NCI-H128 (cell line): ENCODE results near the gene DOCK4.

Experiments
- DNase-seq: peaks from one replicate; lab custom pipeline; 2025; ENCODE audit not compliant: unreplicated experiment; lab: John Stamatoyannopoulos, UW

The DOCK4 gene

DNA sequence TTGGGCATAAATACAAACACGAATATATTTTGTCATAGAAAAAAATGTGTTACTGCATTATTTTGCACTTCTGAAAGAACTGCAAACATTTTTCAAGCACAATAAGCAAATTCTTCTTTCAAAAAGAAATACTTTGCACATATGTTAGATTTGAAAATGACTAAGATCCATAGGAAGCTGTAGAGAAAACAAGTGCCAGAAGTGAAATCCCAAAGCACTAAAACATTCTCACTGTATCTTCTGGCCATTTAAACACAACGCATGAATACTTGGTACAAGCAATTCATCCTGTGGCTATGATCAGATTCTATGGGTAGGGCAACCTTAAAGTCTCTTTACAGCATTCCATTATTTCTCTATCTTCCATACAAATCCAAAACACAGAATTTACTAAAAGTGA is 418.5 kb downstream of the DOCK4 start:
- no peak for DNase-seq

DNA sequence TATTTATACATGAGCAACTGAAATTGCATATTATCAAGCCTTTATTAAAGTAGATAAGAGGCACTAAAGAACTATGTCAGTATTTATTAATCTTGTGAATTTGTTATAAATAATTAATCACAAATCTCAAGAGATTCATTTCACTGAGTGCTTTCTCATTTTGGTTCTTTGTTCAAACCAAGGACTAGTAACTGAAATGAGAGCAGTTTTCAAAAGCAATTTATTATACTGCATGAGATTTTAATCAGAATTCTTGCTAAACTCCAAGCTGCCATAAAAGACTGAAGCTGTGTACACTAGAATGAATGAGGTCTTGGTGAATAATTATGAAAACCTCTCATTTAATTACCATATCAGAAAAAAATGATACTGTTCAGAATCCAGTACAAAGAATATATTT is 419.1 kb downstream of the DOCK4 start:
- DNase-seq: no peak

DNA sequence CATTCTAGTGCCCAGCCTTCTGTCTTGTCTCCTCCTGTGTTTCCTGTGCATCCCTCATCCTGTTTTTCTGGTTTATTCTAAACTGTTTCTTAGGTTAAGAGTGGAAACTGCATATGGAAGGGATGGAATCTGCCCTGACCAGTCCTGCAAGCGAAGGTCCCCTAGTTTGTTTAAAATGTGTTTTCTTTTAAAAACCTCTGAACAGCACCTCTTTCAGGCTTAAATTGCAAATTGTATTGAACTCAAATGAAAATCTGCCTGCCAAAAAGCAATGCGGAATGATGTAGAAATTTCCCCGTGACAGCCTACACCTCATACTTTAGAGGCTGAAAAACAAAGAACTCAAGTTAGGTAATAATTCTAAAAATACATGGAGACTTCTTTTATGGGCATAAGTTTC is 421.1 kb downstream of the DOCK4 start:
- no peak for DNase-seq

DNA sequence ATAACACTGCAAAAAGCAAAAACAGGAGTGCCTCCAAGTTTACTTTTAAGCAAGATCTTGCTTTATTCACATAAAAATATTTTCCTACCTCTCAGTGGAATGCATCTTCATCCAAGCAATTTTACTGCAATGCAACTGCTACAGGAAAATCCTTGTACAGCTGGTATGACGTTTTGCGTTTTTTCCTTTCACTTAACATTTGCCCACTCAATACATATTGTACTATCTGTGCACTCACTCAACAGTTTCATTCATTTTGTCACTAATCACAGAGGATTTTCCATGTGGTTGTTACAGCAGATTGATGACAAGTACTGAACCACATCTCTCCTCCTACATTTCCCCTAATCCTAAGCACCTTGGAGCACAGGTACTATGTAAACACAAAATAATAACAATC is 421.9 kb downstream of the DOCK4 start:
- DNase-seq: no peak

DNA sequence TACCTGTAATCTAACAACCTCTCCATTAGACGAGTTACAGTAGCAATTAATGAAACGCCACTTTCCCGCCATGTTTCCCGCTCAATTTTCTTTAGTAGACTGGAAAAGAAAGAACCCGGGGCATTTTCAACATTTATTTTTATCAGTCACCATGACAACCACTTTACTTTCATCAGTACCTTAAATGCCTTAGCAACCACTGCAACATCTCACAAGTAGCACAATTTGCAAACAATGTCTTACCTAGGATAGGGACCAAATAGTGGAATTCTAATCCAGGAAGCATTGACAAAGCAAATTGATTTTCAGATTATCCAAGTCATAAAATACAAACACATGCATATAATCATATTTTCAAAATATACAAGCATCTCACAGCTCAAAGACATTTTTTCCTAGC is 422.3 kb downstream of the DOCK4 start:
- DNase-seq: no peak

DNA sequence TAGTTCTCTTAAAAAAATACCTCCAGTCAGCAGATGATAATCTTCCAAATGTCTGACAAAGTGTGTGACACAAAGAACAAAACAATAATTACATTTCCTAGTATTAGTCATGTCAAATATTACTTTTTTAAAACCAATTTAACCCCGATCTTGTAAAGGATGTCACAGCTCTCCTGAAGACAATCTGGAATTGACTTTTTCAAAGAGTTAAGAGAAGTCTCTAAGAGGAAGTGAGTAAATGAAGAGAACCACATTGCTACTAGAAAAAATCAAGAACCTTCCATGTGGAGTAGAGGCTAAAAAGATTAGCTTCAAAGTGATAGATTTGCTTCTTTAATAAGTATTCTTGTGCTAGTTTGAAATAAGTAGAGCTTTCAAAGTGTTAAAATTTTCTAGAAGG is 425.7 kb downstream of the DOCK4 start:
- no peak for DNase-seq

DNA sequence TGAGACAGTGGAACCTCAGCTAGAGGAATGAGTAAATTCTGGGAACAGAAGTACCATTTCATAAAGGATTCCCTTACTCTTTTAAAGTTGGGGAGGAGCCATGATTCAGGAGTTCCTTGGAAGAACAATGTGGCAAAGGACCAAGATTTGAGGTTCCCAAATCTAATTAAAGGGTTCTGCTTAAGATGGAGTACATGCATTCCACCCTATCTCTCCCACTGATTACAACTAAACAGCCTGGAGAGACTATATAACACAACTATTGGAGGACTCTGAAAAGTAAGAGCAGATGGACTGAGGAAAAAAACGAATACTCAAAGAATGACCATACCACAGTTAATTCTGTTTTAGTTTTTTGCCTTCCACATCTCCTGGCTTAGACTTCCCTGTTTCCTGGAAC is 431.0 kb downstream of the DOCK4 start:
- no peak for DNase-seq

DNA sequence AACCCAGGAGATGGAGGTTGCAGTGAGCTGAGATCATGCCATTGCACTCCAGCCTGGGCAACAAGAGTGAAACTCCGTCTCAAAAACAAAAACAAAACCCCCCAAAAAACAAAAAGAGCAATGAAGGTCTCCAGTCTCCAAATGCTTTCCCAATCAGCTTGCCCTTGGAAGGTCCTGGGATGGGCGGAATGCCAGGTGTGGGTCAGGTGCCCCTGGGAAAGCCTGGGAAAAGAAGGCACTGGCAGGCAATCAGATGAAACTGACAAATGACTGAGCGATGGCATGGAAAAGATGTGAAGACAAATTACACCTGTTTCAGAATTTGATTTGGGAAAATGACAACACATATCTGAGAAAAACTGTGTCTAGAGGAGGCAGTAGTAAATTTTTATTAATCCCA is 433.5 kb downstream of the DOCK4 start:
- DNase-seq: no peak

DNA sequence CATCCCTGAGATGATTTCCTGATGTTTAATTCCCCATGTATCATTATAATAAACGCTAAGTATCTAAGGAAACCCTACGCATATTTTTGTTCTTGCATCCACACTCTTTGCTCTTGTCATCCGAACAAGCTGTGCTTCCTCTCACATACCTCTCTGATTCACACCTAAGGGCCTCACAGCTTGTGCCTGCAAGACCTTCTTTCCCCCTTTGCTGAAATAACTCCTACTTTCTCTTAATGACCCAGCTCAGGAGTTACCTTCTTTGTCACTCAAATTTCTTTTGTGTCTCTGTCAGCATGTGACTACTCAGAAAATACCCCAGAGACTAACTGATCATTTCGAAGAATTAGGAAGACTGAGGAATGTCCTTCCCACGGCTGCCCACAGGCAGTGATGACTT is 434.6 kb downstream of the DOCK4 start:
- DNase-seq: no peak

DNA sequence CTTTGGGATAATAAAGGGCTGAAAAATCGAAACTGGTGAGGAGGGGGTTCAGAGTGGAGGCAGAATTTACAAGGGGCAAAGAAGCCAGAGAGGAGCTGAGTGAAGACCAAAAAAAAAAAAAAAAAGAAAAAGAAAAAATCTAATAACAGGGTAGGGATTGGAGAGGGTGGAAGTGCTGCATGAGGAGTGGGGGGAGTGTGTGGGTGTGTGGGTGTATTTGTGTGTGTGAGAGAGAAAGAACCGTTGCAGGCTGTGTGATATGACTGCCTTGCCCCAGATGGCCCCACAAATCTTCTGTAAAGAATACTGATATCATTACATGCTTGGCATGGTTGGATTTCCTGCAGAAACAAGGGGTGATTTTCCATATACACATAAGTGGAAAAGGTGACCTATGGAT is 436.1 kb downstream of the DOCK4 start:
- DNase-seq: no peak

DNA sequence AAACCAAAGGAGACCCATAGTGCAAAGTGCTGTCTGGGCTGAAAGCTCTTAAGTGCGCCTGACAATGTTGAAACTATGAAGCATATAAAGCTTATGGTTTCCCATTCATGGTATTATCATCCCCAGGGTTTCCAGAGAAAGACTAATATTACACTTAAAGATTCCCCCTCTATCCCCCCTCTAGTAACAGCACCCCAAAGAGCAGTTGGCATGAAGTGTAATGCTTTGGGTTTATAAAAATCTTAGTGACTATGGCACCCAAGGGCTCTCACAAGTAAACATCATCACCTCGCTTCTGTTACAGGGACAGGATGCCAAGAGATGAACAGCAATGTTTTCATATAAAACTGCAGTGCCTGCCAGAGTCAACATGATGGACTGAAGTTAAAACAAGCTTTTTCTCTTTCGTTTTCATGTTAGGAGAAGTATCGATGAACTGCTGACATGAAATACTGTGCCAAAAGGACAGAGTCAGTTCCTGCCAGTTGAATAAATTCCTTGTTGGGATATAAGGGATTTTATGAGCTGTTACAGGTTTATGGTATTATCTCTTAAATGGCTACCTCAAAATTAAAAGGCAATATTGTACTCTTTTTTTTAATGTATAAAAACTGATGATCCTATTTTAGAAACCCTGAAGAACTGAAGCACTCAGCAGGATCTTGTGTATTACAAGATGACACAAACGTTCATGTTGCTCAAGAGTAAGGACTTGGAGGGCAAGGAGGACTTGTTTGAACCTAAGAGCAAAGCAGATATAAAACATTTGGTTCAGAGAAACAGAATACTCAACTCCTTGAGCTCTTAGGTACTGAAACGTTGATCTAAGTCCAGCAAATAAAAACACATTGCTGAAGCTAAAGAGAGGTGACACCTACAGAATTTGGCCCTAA is 440.2 kb downstream of the DOCK4 start:
- DNase-seq: no peak

DNA sequence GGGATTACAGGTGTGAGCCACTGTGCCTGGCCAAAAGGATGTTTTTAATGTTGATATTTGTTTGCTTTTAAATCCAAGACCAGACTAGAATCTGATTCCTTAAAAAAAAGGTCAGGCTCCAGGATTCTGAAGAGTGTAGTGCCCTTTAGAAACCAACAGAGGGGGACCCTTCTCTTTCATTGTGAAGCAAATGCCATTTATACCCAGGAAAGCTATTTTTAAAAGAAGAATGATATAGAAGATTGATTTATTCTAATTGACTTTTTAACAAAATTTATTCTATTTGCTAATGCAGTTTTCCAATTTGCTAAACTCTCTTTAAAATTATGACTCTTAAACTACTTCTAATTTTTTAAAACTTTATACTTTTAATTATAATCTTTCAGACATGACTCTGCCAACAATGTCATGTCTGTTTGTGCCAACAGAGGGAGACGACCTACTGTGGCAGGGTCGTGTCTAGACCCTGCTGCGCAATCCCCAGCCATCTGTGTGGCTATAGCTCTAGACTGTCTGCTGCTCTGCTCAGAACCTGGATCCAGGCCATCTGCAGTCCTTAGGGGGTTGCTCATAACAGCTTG is 442.9 kb downstream of the DOCK4 start:
- DNase-seq: peak; percentile 23

DNA sequence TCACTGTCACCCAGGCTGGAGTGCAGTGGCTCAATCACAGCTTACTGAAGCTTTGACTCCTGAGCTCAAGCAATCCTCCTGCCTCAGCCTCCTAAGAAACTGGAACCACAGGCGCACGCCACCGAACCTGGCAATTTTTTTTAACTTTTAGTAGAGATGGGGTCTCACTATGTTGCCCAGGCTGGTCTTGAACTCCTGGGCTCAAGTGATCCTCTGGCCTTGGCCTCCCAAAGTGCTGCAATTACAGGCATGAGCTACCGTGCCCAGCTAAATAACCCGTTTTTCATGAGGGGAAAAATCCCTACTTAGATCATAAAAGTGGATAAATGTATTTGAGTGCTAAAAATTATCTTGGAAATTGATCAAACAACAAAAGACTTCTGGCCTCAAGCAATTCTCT is 443.4 kb downstream of the DOCK4 start:
- DNase-seq: no peak

DNA sequence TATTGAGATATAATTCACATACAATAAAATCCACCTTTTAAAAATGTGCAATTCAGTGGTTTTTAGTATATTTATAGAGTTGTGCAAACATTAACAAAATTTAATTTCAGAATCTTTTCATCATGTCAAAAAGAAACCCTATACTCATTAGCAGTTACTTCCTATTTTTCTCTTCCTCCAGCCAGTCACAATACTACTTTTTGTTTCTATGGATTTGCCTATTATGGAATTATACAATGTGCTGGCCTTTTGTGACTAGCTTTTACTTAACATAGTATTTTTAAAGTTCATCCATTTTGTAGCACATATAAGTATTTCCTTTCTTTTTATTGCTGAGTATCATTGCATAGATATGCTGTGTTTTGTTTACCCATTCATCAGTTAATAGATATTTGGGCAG is 444.0 kb downstream of the DOCK4 start:
- DNase-seq: no peak

DNA sequence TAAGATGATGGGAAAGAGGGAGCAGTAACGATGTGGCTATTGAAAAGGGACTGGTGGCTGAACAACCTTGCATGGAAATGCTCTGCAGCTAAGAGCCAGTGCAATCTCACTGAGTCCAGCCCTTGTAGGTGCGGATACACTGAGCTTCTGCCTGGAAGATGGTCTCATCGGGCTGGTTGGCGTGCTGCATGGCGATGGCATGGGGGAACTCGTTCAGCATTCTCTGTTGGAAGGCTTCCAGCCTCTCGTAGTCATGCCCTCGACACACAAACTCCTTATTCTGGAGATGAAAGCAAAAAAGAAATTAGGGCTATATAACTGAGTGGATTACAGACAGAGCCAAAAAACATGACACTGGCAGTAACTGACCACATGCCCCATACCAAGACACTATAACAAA is 446.2 kb downstream of the DOCK4 start:
- DNase-seq: no peak

DNA sequence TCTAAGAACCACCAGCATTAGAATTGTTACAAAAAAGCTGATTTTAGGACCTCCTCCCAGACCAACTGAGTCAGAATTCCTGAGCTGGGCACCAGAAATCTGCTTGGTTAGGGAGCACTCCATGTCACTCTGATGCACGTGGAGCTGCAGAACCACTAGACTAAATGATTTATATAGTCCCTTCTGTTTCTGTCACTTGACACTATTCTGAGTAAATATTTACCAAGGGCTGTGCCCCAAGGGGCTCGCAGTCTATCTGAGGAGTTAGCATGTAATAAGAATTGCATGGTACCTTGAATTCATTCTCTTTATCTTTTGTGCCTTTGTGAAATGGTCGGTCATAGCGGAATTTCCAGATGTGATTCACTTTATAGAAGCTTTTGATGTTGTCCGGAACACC is 447.9 kb downstream of the DOCK4 start:
- DNase-seq: no peak

DNA sequence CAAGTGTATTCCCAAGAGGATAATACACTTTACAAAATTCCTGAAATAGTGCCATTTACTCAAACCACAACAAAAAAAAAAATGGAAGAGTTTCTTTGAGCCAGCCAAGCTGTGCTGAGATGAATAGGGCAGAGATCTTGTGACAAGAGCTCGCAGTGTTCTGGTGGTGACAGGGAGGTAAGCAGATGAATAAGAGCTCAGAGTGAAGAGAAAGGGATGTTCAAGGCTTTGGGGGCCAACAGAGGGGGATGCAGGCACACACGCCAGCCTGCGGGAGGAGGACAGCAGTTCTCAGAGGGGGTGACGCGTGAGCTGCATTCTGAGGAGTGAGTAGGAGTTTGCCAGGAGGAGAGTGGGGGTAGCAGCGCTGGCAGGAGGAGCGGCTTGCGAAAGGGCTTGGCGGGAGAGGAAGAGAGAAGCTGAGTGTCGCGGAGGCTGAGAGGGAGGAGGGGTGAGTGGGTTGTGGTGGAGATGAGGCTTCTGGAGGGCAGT is 449.5 kb downstream of the DOCK4 start:
- no peak for DNase-seq

DNA sequence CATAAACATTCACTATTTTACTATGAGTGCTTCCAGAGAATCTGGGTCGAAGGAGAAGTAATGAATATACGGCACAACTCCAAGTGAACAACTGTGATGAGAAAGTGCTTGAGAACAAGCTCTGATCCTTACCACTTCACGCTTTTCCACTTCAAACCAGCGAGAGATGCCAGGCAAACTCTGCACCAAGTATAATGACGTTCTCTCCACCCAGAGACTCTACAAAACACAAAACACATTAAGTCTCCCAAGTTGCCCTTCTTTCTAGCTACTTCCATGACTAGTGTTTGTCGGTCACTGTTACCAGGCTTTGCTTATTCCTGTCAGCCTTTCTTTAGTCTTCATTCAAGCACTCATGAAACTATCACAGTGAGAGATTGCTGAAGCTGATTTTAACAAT is 450.8 kb downstream of the DOCK4 start:
- no peak for DNase-seq

DNA sequence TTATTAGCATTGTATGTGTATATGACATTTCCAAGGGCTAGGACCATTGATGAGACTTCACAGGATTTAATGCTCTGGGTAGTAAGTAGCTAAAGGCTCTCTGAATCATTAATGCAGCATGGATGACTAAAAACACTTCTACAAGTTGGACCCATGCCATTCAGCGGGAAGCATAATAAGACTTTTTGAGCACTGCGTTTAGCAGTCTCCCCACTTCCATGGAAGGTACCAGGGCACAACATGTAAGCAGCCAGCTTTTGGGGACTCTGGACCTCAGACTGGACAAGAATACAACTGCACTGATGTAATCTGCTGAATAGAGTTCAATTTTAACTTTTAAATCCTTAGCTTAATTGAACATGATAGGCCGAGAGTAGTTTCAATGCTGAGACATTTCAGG is 452.2 kb downstream of the DOCK4 start:
- DNase-seq: no peak

DNA sequence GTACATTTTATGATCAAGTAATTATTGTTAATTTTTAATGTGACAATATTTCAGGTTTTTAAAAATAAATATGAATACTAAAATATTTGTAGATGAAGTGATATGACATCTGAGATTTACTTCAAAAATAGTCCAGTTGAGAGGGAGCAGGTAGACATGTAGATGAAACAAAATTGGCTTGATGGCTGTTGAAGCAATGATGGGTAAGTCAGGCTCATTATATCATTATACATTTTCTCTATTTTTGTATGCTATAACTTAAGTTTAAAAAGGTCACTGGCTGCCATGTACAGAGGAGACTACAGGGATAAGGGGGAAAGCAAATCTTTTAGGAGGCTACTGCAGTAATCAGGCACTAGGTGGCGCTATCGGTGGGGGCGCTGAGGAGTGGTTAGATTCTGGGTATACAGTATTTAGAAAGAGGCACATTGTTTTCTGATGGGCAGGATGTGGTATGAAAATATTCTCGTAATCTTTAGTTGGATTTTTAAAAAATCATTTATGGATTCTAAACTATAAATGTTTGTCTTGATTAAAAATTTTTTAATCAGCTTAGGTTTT is 454.1 kb downstream of the DOCK4 start:
- DNase-seq: peak; percentile 16

DNA sequence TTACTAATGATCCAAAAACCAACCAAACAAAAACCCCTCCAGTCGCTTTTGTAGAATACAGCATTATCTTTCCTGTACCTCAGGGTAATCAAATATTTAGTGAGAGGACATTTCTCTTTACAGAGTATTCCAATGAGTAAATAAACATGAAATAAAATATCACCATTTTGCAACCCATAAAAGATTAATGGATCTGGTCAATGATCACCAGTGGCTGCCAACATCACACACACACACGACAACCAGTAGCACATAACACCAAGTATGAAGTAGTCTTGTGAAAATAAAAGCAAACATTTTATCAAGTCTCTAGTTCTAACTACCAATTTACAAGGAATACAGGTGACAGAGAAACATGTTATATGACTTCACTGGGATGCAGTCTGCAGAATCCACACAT is 455.3 kb downstream of the DOCK4 start:
- DNase-seq: no peak

DNA sequence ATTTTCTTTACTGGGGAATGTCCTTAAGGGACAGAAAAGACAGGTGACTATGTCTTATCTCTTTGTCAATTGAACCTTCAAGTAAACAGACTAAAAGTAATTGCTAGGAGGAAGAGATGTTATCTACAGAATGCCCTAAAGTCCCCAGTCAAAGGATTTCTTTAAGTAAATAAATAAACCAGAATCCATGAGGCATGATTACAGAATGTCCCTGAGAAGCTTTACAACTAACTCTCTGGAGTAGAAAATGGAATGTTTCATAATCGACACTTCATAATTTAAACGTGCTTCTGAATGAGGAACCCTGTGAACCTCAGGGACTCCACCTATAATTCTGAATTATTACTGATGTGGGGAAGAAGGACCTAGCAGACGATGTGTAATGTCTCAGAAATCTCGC is 456.0 kb downstream of the DOCK4 start:
- DNase-seq: no peak
